Uterus (tissue), 2 donors: Measurements from ENCODE around the gene SNAP47.

Experiments used
- POLR2A ChIP-seq, 2 donors: fragments of 450-650 bp; IDR thresholded peaks; one replicate each; pipeline ENCODE4 v1.6.1; 2016; ENCODE audit warnings: antibody characterized with exemption in 2 of 2, mild to moderate bottlenecking in 1 of 2, moderate library complexity in 1 of 2
- TF ChIP-seq, protein P1 (sequence below), 4 experiments: fragments of 200-600 bp in 2 of 4; fragments of 450-650 bp in 2 of 4; sonication (generic) in 2 of 4; IDR thresholded peaks; one replicate each; pipeline ENCODE4 v1.5.1; 2016 to 2019; ENCODE audit warnings: antibody characterized with exemption in 4 of 4, mild to moderate bottlenecking in 2 of 4, moderate library complexity in 1 of 4

DNA sequence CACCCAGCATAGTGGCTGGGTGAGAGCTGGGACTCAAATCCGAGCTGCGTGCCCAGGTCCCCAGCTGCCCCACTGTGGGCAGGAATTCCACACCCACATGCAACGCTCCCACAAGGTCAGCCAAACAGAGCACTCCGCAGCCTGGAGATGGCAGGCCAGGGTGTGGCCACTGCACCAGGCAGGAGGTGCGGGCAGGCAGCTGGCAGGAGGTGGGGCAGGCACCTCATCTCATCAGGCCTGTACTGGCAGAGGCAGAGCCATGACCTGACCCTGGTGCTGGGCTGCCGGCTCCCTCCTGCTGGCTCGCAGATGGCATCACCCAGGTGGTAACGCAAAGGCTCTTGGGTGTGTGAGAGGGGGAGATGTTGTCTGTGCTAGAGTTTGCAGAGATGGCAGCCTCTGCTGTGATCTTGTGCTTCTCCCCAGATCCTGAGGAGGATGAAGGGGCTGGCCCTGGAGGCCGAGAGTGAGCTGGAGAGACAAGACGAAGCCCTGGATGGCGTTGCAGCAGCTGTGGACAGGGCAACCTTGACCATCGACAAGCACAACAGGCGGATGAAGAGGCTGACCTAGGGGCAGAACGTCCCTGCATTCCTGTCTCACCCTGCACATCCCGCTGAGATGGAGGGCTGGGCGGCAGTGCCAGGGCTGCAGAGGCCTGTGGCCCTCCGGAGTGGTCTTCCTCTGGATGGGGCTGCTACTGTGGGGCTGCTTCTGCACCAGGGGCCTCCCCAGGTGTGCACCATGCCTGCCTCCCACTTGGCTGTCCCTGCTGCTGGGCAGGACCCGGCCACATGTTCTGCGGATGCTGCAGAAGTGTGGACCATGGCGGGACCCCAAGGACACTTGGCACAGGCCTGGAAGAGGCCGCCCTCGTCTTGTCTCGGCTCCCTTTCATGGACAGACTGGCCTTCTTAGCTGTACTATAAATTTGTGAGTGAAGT lies 45.1 kb downstream of the SNAP47 start:
- TF ChIP-seq, protein P1, sequence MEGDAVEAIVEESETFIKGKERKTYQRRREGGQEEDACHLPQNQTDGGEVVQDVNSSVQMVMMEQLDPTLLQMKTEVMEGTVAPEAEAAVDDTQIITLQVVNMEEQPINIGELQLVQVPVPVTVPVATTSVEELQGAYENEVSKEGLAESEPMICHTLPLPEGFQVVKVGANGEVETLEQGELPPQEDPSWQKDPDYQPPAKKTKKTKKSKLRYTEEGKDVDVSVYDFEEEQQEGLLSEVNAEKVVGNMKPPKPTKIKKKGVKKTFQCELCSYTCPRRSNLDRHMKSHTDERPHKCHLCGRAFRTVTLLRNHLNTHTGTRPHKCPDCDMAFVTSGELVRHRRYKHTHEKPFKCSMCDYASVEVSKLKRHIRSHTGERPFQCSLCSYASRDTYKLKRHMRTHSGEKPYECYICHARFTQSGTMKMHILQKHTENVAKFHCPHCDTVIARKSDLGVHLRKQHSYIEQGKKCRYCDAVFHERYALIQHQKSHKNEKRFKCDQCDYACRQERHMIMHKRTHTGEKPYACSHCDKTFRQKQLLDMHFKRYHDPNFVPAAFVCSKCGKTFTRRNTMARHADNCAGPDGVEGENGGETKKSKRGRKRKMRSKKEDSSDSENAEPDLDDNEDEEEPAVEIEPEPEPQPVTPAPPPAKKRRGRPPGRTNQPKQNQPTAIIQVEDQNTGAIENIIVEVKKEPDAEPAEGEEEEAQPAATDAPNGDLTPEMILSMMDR (IDR thresholded peaks at IDR 0.05): no peak
- TF ChIP-seq POLR2A (IDR thresholded peaks at IDR 0.05): no peak
